CD4-positive, alpha-beta T cell treated with Interleukin-10 for 1 hour (primary cell): ENCODE measurements around the gene RBM20.

Experiments
- DNase-seq: peaks from one replicate; pipeline ENCODE4 v3.0.0-alpha.2; 2020

RBM20 gene

GRCh38 chr10:110817614-110818013, 173.5 kb downstream of the RBM20 start:
- DNase-seq, result no peak

GRCh38 chr10:110818311-110819256, 174.4 kb downstream of the RBM20 start:
- no peak for DNase-seq

GRCh38 chr10:110820321-110820814, 176.2 kb downstream of the RBM20 start:
- DNase-seq, result no peak

DNA sequence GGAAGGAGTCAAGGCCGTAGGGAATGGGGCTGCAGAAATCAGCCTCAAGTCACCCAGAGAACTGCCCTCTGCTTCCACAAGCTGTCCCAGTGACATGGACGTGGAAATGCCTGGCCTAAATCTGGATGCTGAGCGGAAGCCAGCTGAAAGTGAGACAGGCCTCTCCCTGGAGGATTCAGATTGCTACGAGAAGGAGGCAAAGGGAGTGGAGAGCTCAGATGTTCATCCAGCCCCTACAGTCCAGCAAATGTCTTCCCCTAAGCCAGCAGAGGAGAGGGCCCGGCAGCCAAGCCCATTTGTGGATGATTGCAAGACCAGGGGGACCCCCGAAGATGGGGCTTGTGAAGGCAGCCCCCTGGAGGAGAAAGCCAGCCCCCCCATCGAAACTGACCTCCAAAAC, 177.4 kb downstream of the RBM20 start:
- no peak for DNase-seq

DNA sequence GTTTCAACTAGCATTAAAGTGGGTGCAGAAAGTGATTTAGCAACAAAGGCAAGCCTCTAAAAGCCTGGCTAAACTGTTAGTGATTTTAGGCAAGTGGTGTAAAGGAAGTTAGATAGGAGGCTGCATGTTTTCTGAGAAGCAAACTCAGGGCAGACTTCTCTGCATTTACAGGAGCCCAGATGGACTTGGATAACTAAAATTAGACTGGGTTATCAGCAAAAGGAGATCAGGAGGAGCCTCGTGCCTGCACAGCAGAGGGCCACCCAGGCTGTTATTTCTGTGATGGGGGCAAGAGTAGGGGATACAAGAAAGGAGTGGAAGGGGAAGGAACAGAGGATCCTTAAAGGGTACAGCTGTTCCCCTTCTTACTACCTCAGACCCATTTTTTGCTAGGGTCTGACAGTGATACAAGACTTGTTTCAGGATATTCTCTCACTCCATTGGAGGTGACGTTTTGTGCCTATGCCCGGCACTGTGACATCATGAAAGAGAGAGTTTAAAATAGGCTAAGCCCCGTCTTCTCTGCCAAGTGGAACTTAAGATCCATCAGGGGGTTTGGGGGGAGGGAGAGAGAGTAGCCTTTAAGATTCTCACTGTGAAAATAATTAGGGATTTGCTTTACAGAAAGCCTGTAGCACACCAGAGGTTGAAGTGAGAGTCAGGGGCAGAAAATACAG, 178.0 kb downstream of the RBM20 start:
- no peak for DNase-seq

GRCh38 chr10:110822712-110823311, 178.7 kb downstream of the RBM20 start:
- DNase-seq, result no peak

DNA sequence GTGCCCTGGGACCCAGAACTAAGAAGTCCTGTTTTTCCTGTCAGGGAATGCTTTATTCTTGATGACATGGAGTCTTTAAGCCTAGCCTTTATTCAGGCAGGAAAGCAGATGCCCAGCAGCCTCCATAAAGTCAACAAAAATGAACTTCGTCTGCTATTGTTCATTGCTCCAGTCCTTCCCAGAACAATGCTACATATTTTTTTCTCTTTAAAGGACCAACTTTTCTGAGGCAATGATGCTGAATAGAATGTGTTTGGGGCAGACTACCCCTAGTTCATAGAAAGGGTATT, 180.0 kb downstream of the RBM20 start:
- no peak for DNase-seq

DNA sequence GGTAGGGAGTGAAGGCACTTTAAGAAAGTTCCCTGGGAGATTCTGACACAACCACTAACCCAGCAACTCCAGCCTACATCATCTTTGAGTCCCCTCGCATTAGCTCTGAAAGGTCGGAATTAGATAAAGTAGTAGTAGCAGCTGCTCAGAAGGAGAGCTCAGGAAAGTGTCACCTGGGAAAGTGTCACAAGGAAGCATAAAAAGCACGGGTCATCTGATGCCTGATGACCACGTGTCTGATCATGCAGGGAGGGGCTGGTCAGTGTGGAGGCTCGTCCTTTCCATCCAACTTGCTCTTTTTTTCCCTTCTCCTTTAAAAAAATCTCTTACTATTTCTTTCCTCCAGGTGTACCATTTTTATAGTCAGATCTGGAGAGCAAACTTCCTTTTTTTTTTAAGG, 180.5 kb downstream of the RBM20 start:
- no peak for DNase-seq

GRCh38 chr10:110825508-110825907, 181.4 kb downstream of the RBM20 start:
- no peak for DNase-seq

DNA sequence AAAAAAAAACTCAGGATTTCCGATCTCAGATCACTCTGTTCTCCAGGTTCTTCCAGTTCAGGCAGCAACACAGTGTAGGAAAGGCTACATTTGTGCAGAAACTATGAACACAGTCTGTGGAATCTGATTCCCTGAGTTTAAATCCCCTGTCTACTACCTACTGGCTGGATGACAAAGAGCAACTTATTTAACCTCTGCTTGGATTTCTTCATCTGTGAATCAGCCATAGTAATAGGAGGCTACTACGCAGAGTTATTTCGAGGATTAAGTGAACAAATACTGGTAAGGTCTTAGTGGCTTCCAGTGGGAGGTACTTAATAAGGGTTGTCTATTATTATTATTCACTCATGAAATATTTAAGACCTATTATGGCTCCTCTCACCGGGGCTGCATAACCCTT, 183.3 kb downstream of the RBM20 start:
- DNase-seq, result no peak

GRCh38 chr10:110827875-110828274, 183.7 kb downstream of the RBM20 start:
- DNase-seq, result no peak

DNA sequence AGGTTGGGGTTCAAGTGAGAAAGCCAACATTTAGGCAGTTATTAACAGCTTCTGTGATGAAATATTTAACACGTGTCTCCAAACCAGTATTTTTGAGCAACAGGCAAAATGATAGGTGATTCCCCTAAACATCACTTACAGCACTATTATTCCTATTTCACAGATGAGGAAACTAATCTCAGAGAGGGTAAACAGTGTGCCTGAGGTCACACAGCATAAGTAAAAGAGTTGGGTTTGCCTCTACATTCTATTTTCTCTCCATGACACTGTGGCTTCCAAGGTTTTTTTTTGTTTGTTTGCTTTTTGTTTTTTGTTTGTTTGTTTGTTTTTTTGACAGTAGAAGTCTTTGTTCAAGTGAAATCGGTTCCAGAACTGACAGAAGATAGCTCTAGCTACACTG, 184.4 kb downstream of the RBM20 start:
- DNase-seq, result no peak

DNA sequence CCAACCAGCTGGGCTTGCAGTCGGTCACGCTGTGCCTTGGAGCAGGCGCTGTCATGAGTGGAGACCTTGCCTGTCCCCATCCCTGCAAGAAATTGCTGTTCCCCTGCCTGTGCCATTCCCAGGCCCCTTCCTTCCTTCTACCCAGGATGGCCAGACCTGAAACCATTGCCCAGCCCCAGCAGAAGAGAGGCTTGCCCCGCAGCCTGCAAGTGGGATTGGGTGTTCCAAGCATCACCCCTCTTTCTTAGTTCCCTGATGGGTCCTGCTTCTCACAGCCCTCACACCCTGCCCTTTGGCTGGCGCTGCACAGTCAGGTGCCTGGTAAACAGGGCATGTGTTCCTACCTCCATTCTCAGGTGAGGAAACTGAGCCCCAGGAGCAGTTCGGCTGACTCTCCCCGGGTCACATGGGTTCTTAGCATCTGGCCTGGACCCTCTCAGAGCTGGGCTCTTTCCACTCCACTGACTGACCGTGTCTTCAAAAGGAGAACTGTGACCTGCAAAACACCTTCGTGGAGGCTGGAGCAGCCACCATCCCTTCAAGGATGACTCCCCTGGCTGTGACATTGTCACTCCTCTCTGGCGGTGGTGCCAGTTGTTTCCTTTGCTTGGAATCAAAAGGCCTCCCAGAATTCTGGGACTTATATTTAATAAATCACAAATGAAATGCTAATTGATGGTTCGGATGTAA, 185.7 kb downstream of the RBM20 start:
- no peak for DNase-seq

DNA sequence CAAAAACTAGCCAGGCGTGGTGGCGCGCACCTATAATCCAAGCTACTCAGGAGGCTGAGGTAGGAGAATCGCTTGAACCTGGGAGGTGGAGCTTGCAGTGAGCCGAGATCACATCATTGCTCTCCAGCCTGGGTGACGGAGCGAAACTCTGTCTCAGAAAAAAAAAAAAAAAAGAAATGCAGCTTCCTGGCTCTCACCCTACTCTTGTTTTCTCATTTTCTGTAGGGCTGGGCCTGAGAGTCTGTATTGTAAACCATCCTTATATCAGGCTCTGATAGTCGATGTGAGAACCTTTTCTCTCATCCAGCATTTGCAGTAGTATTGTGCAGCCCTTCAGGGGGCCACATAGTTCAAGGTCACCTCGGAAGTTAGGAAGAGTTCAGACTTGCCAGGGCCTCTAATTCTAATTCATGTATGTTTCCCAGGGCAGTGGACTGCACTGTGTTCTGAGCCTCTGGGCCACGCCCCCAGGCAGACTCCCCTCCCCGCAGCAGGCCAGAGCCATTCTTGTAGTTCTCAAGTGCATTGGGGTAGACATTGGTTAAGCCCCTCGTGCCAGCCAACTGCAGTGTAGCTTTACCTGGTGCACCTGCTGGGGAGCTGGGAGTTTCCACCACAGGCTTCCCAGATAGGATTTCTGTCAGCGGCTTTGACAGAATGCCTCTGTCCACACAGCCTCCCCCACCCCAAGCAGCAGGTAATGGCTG, 189.3 kb downstream of the RBM20 start:
- DNase-seq, result no peak

DNA sequence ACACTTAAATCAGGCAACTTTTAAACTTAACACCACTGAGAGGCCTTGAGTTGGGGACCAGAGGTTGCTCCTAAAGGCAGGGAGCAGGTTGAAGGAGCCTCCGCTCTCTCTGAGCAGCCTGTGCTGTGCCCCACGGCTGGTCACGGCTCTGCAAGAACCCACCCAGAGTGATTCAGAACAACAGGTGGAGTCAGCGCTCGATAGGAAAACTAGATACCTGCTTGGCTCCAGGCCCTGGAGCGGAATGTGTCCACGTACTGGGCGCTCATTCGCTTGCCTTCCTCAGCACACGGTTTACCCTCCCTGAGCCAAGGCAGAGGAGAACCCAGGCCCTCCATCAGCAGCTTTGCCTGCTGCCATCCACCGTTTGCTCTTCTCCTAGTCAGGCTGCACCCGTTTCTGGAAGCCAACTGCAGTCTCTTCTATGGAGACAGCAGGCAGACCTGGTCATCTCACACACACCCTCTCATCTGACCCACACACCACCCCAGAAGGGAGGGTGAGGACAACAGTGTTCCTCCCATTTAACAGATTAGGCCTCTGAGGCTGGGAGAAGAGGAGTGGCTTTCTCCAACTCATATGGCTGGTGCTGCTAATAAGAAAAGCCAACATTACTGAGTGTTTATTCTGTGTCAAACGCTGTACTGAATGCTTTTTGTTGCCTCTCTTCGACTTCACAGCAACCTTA, 189.9 kb downstream of the RBM20 start:
- DNase-seq, result no peak

DNA sequence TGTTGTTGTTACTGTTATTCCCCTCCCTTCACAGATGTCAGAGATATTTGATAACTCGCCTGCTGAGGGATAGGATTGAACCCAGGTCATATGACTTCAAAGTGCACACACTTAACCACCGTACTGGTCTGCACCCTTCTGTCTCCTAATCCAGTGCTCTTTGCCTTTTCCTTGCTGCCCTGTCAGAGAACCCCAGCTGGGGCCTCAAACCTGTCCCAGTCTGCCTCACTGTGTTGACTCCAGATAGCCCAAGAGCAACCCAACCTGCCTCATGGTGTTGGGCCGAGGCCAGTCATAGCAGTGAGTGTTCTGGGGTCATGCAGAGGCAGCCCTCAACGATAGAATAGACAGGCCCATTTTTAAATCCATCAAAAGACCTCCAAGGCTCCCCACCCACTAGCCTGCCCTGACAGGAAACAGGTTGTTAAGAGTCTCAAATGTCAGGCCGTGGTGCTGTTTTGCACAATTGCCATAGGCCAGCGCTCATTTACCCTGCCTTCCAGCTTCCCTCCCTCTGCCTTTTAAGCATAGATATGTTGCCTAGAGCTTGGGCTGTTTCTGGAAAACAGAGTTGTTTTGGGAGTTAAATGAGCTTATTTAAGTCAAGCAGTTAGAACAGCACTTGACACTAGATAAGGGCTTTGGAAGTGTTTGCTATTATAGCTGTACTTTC, 190.6 kb downstream of the RBM20 start:
- peak; percentile 35 for DNase-seq

DNA sequence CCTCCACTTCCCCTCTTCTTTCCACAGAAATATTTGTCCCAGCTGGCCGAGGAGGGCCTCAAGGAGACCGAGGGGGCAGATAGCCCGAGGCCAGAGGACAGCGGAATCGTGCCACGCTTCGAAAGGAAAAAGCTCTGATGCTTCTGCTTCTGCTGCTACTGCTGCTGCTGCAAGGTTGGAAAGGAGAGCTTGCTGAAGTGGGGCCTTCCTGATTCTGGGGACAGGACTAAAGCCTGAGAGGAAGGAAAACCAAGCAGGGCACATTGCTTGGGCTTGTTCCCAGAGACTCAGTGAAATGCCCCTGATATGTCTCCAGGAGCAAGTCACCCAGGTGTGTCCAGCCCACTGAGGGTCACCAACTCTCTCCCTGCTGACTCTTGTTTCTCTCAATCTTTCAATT, 191.7 kb downstream of the RBM20 start:
- no peak for DNase-seq

DNA sequence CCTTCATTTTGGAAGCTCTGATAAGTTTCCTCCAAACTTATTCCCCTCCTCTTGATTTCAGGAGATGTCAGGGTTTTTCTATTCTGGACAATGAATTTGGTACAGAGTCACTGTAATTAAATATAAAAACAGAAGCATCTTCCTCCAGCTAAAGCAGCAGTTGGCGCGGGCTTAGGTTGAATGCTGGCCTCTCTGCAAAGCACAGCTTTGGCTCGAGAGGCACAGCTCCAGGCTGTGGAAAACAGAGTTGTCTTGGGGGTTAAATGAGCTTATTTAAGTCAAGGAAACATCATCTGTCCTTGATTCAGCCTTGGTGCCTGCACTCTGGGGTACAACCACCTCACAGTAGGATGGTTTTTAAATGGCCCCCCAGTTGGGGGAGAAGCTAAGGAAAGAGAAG, 192.6 kb downstream of the RBM20 start:
- no peak for DNase-seq

DNA sequence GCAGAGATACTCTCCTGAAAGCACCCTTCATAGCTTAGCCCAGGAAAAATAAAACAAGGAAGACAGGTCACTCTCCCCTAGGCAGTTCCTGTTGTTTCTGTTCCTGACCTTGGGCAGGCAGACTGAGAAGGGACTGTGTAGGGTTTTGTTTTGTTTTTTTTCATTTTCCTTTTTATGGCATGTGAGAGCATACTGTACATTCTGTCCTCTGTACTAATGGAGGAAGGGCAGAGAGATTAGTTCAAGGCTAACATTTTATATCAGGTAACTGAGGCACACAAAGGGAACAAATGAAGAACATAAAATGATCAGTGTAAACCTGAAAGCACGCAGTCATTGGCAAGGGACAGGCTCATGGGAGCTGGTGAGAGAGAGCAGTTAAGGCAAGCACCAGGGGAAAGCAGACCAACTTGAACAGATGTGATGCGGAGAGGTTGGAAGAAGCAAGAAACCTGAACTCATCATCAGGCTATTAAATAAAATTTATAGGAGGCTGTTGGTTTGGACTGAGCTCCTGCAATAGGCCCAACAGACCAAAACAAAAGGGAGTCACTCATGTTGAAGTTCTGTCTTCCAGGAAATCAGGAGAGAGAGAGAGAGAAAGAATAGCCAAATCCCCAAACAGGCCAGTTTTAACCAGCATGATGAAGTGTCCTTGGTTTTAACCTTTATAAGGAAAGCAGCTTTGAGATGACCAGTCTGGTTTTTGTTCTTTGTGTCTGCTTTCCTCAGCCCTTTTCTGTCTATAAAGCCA, 193.5 kb downstream of the RBM20 start:
- DNase-seq, result no peak

DNA sequence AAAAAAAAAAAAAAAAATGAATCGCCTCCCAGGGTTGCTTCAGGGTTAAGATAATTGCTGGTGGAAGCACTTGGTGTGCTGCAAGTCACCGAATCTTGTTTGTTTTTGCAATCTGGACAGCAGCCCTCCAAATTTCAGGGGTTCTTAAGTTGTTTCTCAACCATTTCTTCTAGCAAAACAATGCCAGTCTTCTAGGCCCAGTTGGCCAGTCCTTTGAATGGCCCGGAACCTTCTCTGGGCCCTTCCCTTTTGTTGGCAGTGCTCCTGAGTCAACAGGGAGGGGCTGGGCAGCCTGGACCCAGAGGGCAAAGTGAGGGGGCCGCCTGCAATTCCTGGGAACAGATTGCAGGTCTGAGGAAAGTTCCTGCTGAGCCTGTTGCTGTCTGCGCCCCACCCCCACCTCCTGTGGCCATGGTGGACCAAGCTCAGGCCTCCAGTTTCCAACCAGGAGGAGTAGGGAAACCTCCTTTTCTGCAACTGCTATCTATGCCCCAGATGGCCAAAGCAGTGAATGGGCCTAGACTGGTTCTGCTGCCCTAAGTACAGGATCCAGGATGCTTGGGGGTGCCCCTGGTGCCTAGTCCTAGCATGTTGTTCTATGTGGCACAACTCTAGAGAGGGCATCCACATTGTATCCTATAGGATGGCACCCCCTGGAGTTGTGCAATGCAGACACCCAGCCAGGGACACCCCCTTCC, 196.2 kb downstream of the RBM20 start:
- no peak for DNase-seq
